HepG2 (cell line): Measurements from ENCODE around the gene TANGO6.

Experiments used
- MAX ChIP-seq: IDR thresholded peaks from 2 replicates; pipeline ENCODE4 v1.6.1; 2012; ENCODE audit warnings: inconsistent platforms
- PAWR ChIP-seq: sonication (generic); formaldehyde crosslinking; IDR thresholded peaks from 2 replicates; pipeline ENCODE4 v1.4.0; 2020; ENCODE audit warnings: missing genetic modification reagents, mild to moderate bottlenecking, borderline replicate concordance
- POLR2A ChIP-seq, 2 experiments: IDR thresholded peaks; 2 replicates each; pipeline ENCODE4 v1.6.1; 2011; ENCODE audit warnings: low read depth in 2 of 2, low read length in 2 of 2, mild to moderate bottlenecking in 1 of 2, moderate library complexity in 1 of 2; ENCODE audit not compliant: insufficient read depth in 1 of 2
- RAD21 ChIP-seq: fragments of 450-650 bp; formaldehyde crosslinking; IDR thresholded peaks from 2 replicates; pipeline ENCODE4 v1.5.0; 2020; ENCODE audit warnings: mild to moderate bottlenecking
- ZFAT ChIP-seq: sonication (generic); formaldehyde crosslinking; conservative IDR thresholded peaks from 2 replicates; pipeline ENCODE4 v1.8.1; 2023; ENCODE audit warnings: missing genetic modification reagents, inconsistent platforms
- ZNF30 ChIP-seq: sonication (generic); formaldehyde crosslinking; IDR thresholded peaks from 2 replicates; pipeline ENCODE4 v1.5.0; 2020; ENCODE audit warnings: mild to moderate bottlenecking, missing genetic modification reagents

DNA sequence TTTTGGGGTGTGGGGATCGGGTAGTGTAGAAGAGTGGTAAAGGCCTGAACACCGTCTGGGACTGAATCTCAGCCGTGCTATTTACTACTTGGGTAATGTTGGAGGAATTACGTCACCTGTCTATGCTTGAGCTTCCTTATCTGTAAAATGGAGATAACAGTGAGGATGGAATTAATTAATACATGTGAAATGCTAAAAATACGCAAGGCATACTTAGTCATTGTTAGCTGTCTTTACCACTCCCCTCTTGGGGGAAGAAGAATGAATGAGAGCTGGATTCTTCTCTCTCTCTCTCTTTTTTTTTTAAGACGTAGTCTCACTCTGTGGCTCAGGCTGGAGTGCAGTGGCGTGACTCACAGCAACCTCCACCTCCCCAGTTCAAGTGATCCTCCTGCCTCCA, 41.1 kb upstream of the TANGO6 start:
- TF ChIP-seq MAX, result no peak
- no peak for TF ChIP-seq POLR2A (IDR thresholded peaks at IDR 0.05; ENCODE audit: insufficient read depth in 1 of 2, low read depth in 2 of 2, low read length in 2 of 2)
- no peak for TF ChIP-seq ZFAT
- TF ChIP-seq ZNF30, result no peak
- TF ChIP-seq PAWR (CRISPR knock-in tag), result no peak
- TF ChIP-seq RAD21 (CRISPR knock-in tag), result no peak
